Measurements from ENCODE around the gene PLAAT5. TPM values are rescaled to one million over a fixed set of nuclear protein-coding genes. Genes with fewer than 3 reads are reported as not detected.

The PLAAT5 gene
- total and polyA plus RNA-seq, 4 experiments from 2014 or later: not detected

GRCh38 chr11:63502252-63502820, 11.4 kb upstream of the PLAAT5 start:
- peaks cover 0 to 4% of the 10 kb centered on the region in 2 donors for H3K9me3 ChIP-seq (ENCODE audit: control insufficient read depth in 1 of 2, low read length in 2 of 2)
- peaks cover 2 to 30% (median 23%) of the 10 kb centered on the region in 8 donors for H3K9me3 Mint-ChIP-seq
- H3K4me1 ChIP-seq (ENCODE audit: insufficient read depth, low read length): peaks cover 16% of the 10 kb centered on the region
- ChIA-PET CTCF (ENCODE audit: partially characterized antibody) (interaction anchor here (0.7 kb wide), 1 partner anchor 19 kb away, joined by 3 read pairs; no protein-coding TSS in a partner anchor), POLR2A (ENCODE audit: partially characterized antibody) (no interaction called here)
- H3K27me3 ChIP-seq (ENCODE audit: insufficient read depth, low read length): no peaks in the 10 kb centered on the region
- DNase-seq: no peak
- H3K27ac Mint-ChIP-seq: peak overlapping the region in 2 of 7 donors; percentile 19 to 44
- no peak overlapping the region for H3K4me3 ChIP-seq (ENCODE audit: low read length in 2 of 2)
- peaks cover 1 to 5% of the 10 kb centered on the region in 2 donors for H3K27me3 Mint-ChIP-seq
- H3K4me1 Mint-ChIP-seq: peaks cover 3 to 18% (median 9%) of the 10 kb centered on the region in 4 donors
- H3K36me3 Mint-ChIP-seq: peaks cover 0 to 16% of the 10 kb centered on the region in 2 donors
- no peaks in the 10 kb centered on the region for H3K36me3 ChIP-seq (ENCODE audit: insufficient read depth, low read length)
- intact Hi-C loops (cut with micrococcal nuclease): no loop called here
- H3K4me3 Mint-ChIP-seq: no peak overlapping the region
- no peak overlapping the region for H3K27ac ChIP-seq (ENCODE audit: low read depth, low read length)

GRCh38 chr11:63501236-63501635, 10.3 kb upstream of the PLAAT5 start:
- Histone ChIP-seq H3K9me3 (ENCODE audit: control insufficient read depth in 1 of 2, low read length in 2 of 2) (peaks cover 0 to 4% of the 10 kb centered on the region in 2 donors), H3K4me3 (ENCODE audit: low read length in 2 of 2) (no peak overlapping the region), H3K36me3 (ENCODE audit: insufficient read depth, low read length) (no peaks in the 10 kb centered on the region), H3K27ac (ENCODE audit: low read depth, low read length) (no peak overlapping the region), H3K27me3 (ENCODE audit: insufficient read depth, low read length) (no peaks in the 10 kb centered on the region), H3K4me1 (ENCODE audit: insufficient read depth, low read length) (peaks cover 12% of the 10 kb centered on the region)
- Mint-ChIP-seq H3K27me3 (peaks cover 6 to 7% of the 10 kb centered on the region in 2 donors), H3K27ac (no peak overlapping the region), H3K4me1 (peaks cover 1 to 15% (median 9%) of the 10 kb centered on the region in 4 donors), H3K36me3 (peaks cover 0 to 16% of the 10 kb centered on the region in 2 donors), H3K4me3 (no peak overlapping the region), H3K9me3 (peaks cover 2 to 30% (median 23%) of the 10 kb centered on the region in 8 donors)
- intact Hi-C loops (cut with micrococcal nuclease): no loop called here
- CTCF ChIA-PET (ENCODE audit: partially characterized antibody): no interaction called here
- POLR2A ChIA-PET (ENCODE audit: partially characterized antibody): interaction anchor here (0.7 kb wide), 1 partner anchor 66 kb away, joined by 3 read pairs; no protein-coding TSS in a partner anchor
- DNase-seq: no peak

GRCh38 chr11:63499874-63500273, 8.9 kb upstream of the PLAAT5 start:
- intact Hi-C loops (cut with micrococcal nuclease): no loop called here
- peak overlapping the region in 1 of 7 donors; percentile 7 for H3K27ac Mint-ChIP-seq
- H3K9me3 Mint-ChIP-seq: peaks cover 2 to 30% (median 23%) of the 10 kb centered on the region in 8 donors
- H3K4me3 ChIP-seq (ENCODE audit: low read length in 2 of 2): no peak overlapping the region
- DNase-seq: no peak
- no peaks in the 10 kb centered on the region for H3K27me3 ChIP-seq (ENCODE audit: insufficient read depth, low read length)
- peaks cover 0 to 4% of the 10 kb centered on the region in 2 donors for H3K9me3 ChIP-seq (ENCODE audit: control insufficient read depth in 1 of 2, low read length in 2 of 2)
- ChIA-PET CTCF (ENCODE audit: partially characterized antibody) (no interaction called here), POLR2A (ENCODE audit: partially characterized antibody) (no interaction called here)
- peaks cover 1 to 13% (median 7%) of the 10 kb centered on the region in 4 donors for H3K4me1 Mint-ChIP-seq
- H3K4me3 Mint-ChIP-seq: no peak overlapping the region
- peaks cover 8% of the 10 kb centered on the region for H3K4me1 ChIP-seq (ENCODE audit: insufficient read depth, low read length)
- H3K36me3 ChIP-seq (ENCODE audit: insufficient read depth, low read length): no peaks in the 10 kb centered on the region
- H3K27ac ChIP-seq (ENCODE audit: low read depth, low read length): no peak overlapping the region
- H3K36me3 Mint-ChIP-seq: peaks cover 0 to 16% of the 10 kb centered on the region in 2 donors
- H3K27me3 Mint-ChIP-seq: peaks cover 6 to 7% of the 10 kb centered on the region in 2 donors

GRCh38 chr11:63494975-63495374, 4.0 kb upstream of the PLAAT5 start:
- ChIA-PET POLR2A (ENCODE audit: partially characterized antibody) (no interaction called here), CTCF (ENCODE audit: partially characterized antibody) (interaction anchor here (1.2 kb wide), 2 partner anchors 16 to 243 kb away, joined by 3 read pairs; no protein-coding TSS in a partner anchor)
- Mint-ChIP-seq H3K4me1 (peaks cover 10 to 20% (median 14%) of the 10 kb centered on the region in 4 donors), H3K9me3 (peaks cover 0 to 15% (median 9%) of the 10 kb centered on the region in 8 donors), H3K4me3 (no peak overlapping the region), H3K27ac (no peak overlapping the region), H3K27me3 (peaks cover 12 to 14% of the 10 kb centered on the region in 2 donors), H3K36me3 (peaks cover 0 to 8% of the 10 kb centered on the region in 2 donors)
- DNase-seq: no peak
- H3K36me3 ChIP-seq (ENCODE audit: insufficient read depth, low read length): no peaks in the 10 kb centered on the region
- peaks cover 0 to 4% of the 10 kb centered on the region in 2 donors for H3K9me3 ChIP-seq (ENCODE audit: control insufficient read depth in 1 of 2, low read length in 2 of 2)
- no peak overlapping the region for H3K27ac ChIP-seq (ENCODE audit: low read depth, low read length)
- no peaks in the 10 kb centered on the region for H3K27me3 ChIP-seq (ENCODE audit: insufficient read depth, low read length)
- intact Hi-C loops (cut with micrococcal nuclease): no loop called here
- peaks cover 13% of the 10 kb centered on the region for H3K4me1 ChIP-seq (ENCODE audit: insufficient read depth, low read length)
- no peak overlapping the region for H3K4me3 ChIP-seq (ENCODE audit: low read length in 2 of 2)

- Histone ChIP-seq H3K27ac (ENCODE audit: low read depth, low read length) (no peak overlapping the region), H3K4me3 (ENCODE audit: low read length in 2 of 2) (no peak overlapping the region), H3K36me3 (ENCODE audit: insufficient read depth, low read length) (no peaks in the 10 kb centered on the region), H3K4me1 (ENCODE audit: insufficient read depth, low read length) (peaks cover 13% of the 10 kb centered on the region), H3K27me3 (ENCODE audit: insufficient read depth, low read length) (no peaks in the 10 kb centered on the region), H3K9me3 (ENCODE audit: control insufficient read depth in 1 of 2, low read length in 2 of 2) (no peaks in the 10 kb centered on the region)
- peaks cover 13 to 26% (median 17%) of the 10 kb centered on the region in 4 donors for H3K4me1 Mint-ChIP-seq
- ChIA-PET CTCF (ENCODE audit: partially characterized antibody) (interaction anchor here (0.7 to 6.5 kb wide), 4 partner anchors 13 to 177 kb away, joined by 3 to 48 read pairs (median 4); no protein-coding TSS in a partner anchor), POLR2A (ENCODE audit: partially characterized antibody) (no interaction called here)
- no peak for DNase-seq
- intact Hi-C loops (cut with micrococcal nuclease): no loop called here
- no peak overlapping the region for H3K4me3 Mint-ChIP-seq
- peaks cover 7 to 12% of the 10 kb centered on the region in 2 donors for H3K27me3 Mint-ChIP-seq
- H3K27ac Mint-ChIP-seq: peak overlapping the region in 1 of 7 donors; percentile 32
- H3K36me3 Mint-ChIP-seq: no peaks in the 10 kb centered on the region
- no peaks in the 10 kb centered on the region for H3K9me3 Mint-ChIP-seq
These were observed 2.2 kb upstream of the PLAAT5 start for GRCh38 chr11:63493127-63493526.

- ChIA-PET CTCF (ENCODE audit: partially characterized antibody) (interaction anchor here (0.9 to 6.5 kb wide), 2 partner anchors 13 to 190 kb away, joined by 3 to 48 read pairs; no protein-coding TSS in a partner anchor), POLR2A (ENCODE audit: partially characterized antibody) (interaction anchor here (1.3 to 2.3 kb wide), 2 partner anchors 44 to 46 kb away, joined by 3 to 20 read pairs; partner anchors contain the start of gene PLAAT4)
- H3K4me3 ChIP-seq (ENCODE audit: low read length in 2 of 2): no peak overlapping the region
- no peaks in the 10 kb centered on the region for H3K27me3 ChIP-seq (ENCODE audit: insufficient read depth, low read length)
- Mint-ChIP-seq H3K9me3 (no peaks in the 10 kb centered on the region), H3K4me1 (peaks cover 13 to 26% (median 17%) of the 10 kb centered on the region in 4 donors), H3K27me3 (peaks cover 7 to 12% of the 10 kb centered on the region in 2 donors), H3K4me3 (peak overlapping the region in 2 of 8 donors; percentile 9 to 93), H3K36me3 (no peaks in the 10 kb centered on the region), H3K27ac (peak overlapping the region in 1 of 7 donors; percentile 32)
- intact Hi-C loops (cut with micrococcal nuclease): no loop called here
- peaks cover 13% of the 10 kb centered on the region for H3K4me1 ChIP-seq (ENCODE audit: insufficient read depth, low read length)
- H3K9me3 ChIP-seq (ENCODE audit: control insufficient read depth in 1 of 2, low read length in 2 of 2): no peaks in the 10 kb centered on the region
- no peak overlapping the region for H3K27ac ChIP-seq (ENCODE audit: low read depth, low read length)
- H3K36me3 ChIP-seq (ENCODE audit: insufficient read depth, low read length): no peaks in the 10 kb centered on the region
- DNase-seq: no peak
These were observed 1.5 kb upstream of the PLAAT5 start for GRCh38 chr11:63492441-63492840.
